ENCODE data around the gene KRTDAP.

- TF ChIP-seq GATA3 (IDR thresholded peaks at IDR 0.05; ENCODE audit: low read depth, low read length) (no peak), GATA2 (IDR thresholded peaks at IDR 0.05; ENCODE audit: low read depth, low read length) (no peak)
Observed at GRCh38 chr19:35466259-35466658, 24.0 kb downstream of the KRTDAP start.
